OCI-LY1 (cell line): ENCODE data around the gene GPBP1L1.

Experiments used
- H2AFZ ChIP-seq: fragments of 200-600 bp; sonication (generic), shearing (Covaris generic); 2 replicates; pipeline ENCODE4 v1.6.0; 2014; ENCODE audit warnings: antibody characterized with exemption, mild to moderate bottlenecking, low read length
- H3F3A ChIP-seq: fragments of 200-600 bp; sonication (generic), shearing (Covaris generic); 2 replicates; pipeline ENCODE4 v1.6.0; 2014; ENCODE audit warnings: mild to moderate bottlenecking, antibody characterized with exemption, low read length, moderate library complexity; ENCODE audit not compliant: insufficient read depth
- H3K27ac ChIP-seq: fragments of 200-600 bp; sonication (generic); 2 replicates; pipeline ENCODE4 v1.5.1; 2014; ENCODE audit warnings: low read length, mixed run types, mild to moderate bottlenecking, low read depth; ENCODE audit not compliant: poor library complexity, severe bottlenecking
- H3K27me3 ChIP-seq: fragments of 200-600 bp; sonication (generic); 2 replicates; pipeline ENCODE4 v1.6.0; 2014; ENCODE audit warnings: antibody characterized with exemption, mild to moderate bottlenecking, low read length, moderate library complexity; ENCODE audit not compliant: insufficient read depth
- H3K36me3 ChIP-seq: fragments of 200-600 bp; sonication (generic); 2 replicates; pipeline ENCODE4 v1.6.1; 2014; ENCODE audit warnings: mild to moderate bottlenecking, antibody characterized with exemption, low read length, moderate library complexity, mixed read lengths; ENCODE audit not compliant: insufficient read depth
- H3K4me1 ChIP-seq: fragments of 200-600 bp; sonication (generic); 2 replicates; pipeline ENCODE4 v1.5.1; 2014; ENCODE audit warnings: mild to moderate bottlenecking, low read length, moderate library complexity; ENCODE audit not compliant: insufficient read depth, severe bottlenecking
- H3K4me2 ChIP-seq: fragments of 200-600 bp; sonication (generic), shearing (Covaris generic); 2 replicates; pipeline ENCODE4 v1.6.1; 2014; ENCODE audit warnings: low read length
- H3K4me3 ChIP-seq: fragments of 200-600 bp; sonication (generic); 2 replicates; pipeline ENCODE4 v1.5.1; 2014; ENCODE audit warnings: low read length, low read depth, mild to moderate bottlenecking, mixed read lengths; ENCODE audit not compliant: poor library complexity, severe bottlenecking
- H3K79me2 ChIP-seq: fragments of 200-600 bp; shearing (Covaris generic); 2 replicates; pipeline ENCODE4 v1.6.1; 2016; ENCODE audit warnings: mixed run types, low read length, mixed read lengths; ENCODE audit not compliant: insufficient read depth
- H3K9ac ChIP-seq: fragments of 200-600 bp; sonication (generic), shearing (Covaris generic); 2 replicates; pipeline ENCODE4 v1.6.1; 2014; ENCODE audit warnings: mild to moderate bottlenecking, low read length, mixed read lengths
- H3K9me2 ChIP-seq: fragments of 200-600 bp; sonication (generic), shearing (Covaris generic); 2 replicates; pipeline ENCODE4 v1.6.1; 2014; ENCODE audit warnings: low read depth, mild to moderate bottlenecking, low read length, mixed read lengths
- H3K9me3 ChIP-seq: fragments of 200-600 bp; shearing (Covaris generic); 2 replicates; pipeline ENCODE4 v1.6.1; 2014; ENCODE audit warnings: low read length, mixed read lengths
- H4K20me1 ChIP-seq: fragments of 200-600 bp; sonication (generic), shearing (Covaris generic); 2 replicates; pipeline ENCODE4 v1.6.0; 2016; ENCODE audit warnings: mild to moderate bottlenecking, low read length; ENCODE audit not compliant: insufficient read depth
- EZH2 ChIP-seq: fragments of 200-600 bp; sonication (generic), shearing (Covaris generic); IDR thresholded peaks from 2 replicates; pipeline ENCODE4 v1.8.0; 2017; ENCODE audit warnings: borderline replicate concordance, mixed run types, mild to moderate bottlenecking, antibody characterized with exemption, low read length, moderate library complexity, mixed read lengths
- TF ChIP-seq, protein P1 (sequence below): fragments of 200-600 bp; sonication (generic), shearing (Covaris generic); IDR thresholded peaks from 2 replicates; pipeline ENCODE4 v1.5.1; 2017; ENCODE audit warnings: mild to moderate bottlenecking, antibody characterized with exemption, low read length, moderate library complexity, mixed read lengths

The GPBP1L1 gene

DNA sequence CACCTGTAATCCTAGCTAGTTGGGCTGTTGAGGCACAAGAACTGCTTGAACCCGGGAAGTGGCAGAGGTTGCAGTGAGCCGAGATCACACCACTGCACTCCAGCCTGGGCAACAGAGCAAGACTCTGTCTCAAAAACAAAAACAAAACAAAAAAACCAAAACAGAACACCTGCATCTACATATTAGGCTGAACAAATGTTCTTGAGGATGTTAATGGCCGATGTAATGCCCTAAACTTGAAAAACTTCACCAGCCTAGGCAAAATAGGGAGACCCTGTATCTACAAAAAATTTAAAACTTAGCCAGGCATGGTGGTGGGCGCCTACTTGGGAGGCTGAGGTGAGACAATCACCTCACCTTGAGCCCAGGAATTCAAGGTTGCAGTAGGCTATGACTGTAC lies 17.8 kb downstream of the GPBP1L1 start:
- H3F3A ChIP-seq = no peaks in the 10 kb centered on the region
- peaks cover 7% of the 10 kb centered on the region for H3K4me1 ChIP-seq
- TF ChIP-seq EZH2 = no peak
- TF ChIP-seq, protein P1, sequence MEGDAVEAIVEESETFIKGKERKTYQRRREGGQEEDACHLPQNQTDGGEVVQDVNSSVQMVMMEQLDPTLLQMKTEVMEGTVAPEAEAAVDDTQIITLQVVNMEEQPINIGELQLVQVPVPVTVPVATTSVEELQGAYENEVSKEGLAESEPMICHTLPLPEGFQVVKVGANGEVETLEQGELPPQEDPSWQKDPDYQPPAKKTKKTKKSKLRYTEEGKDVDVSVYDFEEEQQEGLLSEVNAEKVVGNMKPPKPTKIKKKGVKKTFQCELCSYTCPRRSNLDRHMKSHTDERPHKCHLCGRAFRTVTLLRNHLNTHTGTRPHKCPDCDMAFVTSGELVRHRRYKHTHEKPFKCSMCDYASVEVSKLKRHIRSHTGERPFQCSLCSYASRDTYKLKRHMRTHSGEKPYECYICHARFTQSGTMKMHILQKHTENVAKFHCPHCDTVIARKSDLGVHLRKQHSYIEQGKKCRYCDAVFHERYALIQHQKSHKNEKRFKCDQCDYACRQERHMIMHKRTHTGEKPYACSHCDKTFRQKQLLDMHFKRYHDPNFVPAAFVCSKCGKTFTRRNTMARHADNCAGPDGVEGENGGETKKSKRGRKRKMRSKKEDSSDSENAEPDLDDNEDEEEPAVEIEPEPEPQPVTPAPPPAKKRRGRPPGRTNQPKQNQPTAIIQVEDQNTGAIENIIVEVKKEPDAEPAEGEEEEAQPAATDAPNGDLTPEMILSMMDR = no peak
- no peak overlapping the region for H2AFZ ChIP-seq
- peaks cover 99% of the 10 kb centered on the region for H3K79me2 ChIP-seq
- no peak overlapping the region for H3K27ac ChIP-seq
- no peak overlapping the region for H3K4me3 ChIP-seq
- H3K36me3 ChIP-seq = peaks cover 22% of the 10 kb centered on the region
- no peaks in the 10 kb centered on the region for H3K9me3 ChIP-seq
- no peaks in the 10 kb centered on the region for H3K27me3 ChIP-seq
- H3K9me2 ChIP-seq = no peaks in the 10 kb centered on the region
- no peak overlapping the region for H3K4me2 ChIP-seq
- H4K20me1 ChIP-seq = no peaks in the 10 kb centered on the region
- H3K9ac ChIP-seq = no peak overlapping the region

DNA sequence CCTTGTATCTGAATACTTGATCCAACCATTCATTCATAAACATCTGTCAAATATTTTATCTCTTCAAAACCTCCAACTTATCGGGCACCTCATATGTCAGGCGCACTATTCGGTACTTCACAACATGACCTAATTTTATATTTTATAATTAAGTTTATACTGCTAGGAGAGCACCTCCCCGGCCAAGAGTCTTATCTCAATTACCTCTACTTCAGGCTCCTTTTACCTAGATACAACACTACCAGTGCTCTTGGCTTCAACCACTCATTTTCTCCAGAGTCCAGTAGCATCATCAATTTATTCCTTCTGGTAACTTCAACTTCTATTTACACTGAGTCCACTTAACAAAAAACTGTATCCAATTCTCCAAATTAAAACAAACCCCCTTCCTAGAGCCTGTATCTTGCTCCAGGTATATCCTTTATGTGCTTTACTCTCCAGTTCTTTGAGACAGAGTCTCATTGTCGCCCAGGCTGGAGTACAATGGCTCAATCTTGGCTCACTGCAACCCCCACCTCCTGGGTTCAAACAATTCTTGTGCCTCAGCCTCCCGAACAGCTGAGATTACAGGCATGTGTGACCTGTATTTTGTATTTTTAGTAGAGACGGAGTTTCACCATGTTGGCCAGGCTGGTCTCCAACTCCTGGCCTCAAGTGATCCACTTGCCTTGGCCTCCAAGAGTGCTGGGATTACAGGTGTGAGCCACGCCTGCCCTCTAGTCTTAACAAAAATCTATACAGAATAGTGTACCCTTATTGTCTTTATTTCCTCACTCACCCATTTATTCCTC lies 18.8 kb downstream of the GPBP1L1 start:
- Histone ChIP-seq H3K4me3 (no peak overlapping the region), H3K36me3 (peaks cover 27% of the 10 kb centered on the region), H2AFZ (no peak overlapping the region), H3K9ac (no peak overlapping the region), H3K9me2 (no peaks in the 10 kb centered on the region), H3K27ac (no peak overlapping the region), H3K79me2 (peaks cover 99% of the 10 kb centered on the region), H3K4me1 (peaks cover 7% of the 10 kb centered on the region), H3F3A (no peaks in the 10 kb centered on the region), H4K20me1 (no peaks in the 10 kb centered on the region; the same call in 1 of the 2 replicates), H3K4me2 (no peak overlapping the region), H3K9me3 (no peaks in the 10 kb centered on the region), H3K27me3 (no peaks in the 10 kb centered on the region)
- TF ChIP-seq EZH2 = no peak
- TF ChIP-seq, protein P1 = no peak

- Histone ChIP-seq H4K20me1 (no peaks in the 10 kb centered on the region; the same call in 1 of the 2 replicates), H3K9me2 (no peaks in the 10 kb centered on the region)
Measured at GRCh38 chr1:45666836-45667235, 19.5 kb downstream of the GPBP1L1 start.

More at GRCh38 chr1:45666836-45667235, 19.5 kb downstream of the GPBP1L1 start:
- no peak overlapping the region for H2AFZ ChIP-seq
- peaks cover 27% of the 10 kb centered on the region for H3K36me3 ChIP-seq
- H3K4me1 ChIP-seq = peaks cover 7% of the 10 kb centered on the region
- H3K79me2 ChIP-seq = peaks cover 99% of the 10 kb centered on the region
- no peak for TF ChIP-seq EZH2
- TF ChIP-seq, protein P1 = no peak
- H3K27ac ChIP-seq = no peak overlapping the region
- H3K27me3 ChIP-seq = no peaks in the 10 kb centered on the region
- no peak overlapping the region for H3K9ac ChIP-seq
- H3K4me3 ChIP-seq = no peak overlapping the region
- no peaks in the 10 kb centered on the region for H3K9me3 ChIP-seq
- H3F3A ChIP-seq = no peaks in the 10 kb centered on the region
- no peak overlapping the region for H3K4me2 ChIP-seq
